HL-60 (cell line): ENCODE data around the gene ZNF443.
"Not testable (repeated sequence)": the region's sequence is repeated elsewhere in the genome, so short reads cannot be mapped to it uniquely, and the experiment has no call there.

Source experiments
- GABPA ChIP-seq: IDR thresholded peaks from 2 replicates; pipeline ENCODE4 v1.6.1; 2012; ENCODE audit warnings: low read depth
- POLR2AphosphoS5 ChIP-seq: IDR thresholded peaks from 2 replicates; pipeline ENCODE4 v1.6.1; 2012; ENCODE audit warnings: low read depth
- TF ChIP-seq, protein P1 (sequence below): IDR thresholded peaks from one replicate; pipeline ENCODE4 v1.5.1; 2011; ENCODE audit warnings: low read length, control low read depth, inconsistent platforms; ENCODE audit not compliant: insufficient read depth
- TF ChIP-seq, protein P2 (sequence below): IDR thresholded peaks from 2 replicates; pipeline ENCODE4 v1.6.1; 2012; ENCODE audit warnings: low read depth; ENCODE audit not compliant: insufficient replicate concordance

DNA sequence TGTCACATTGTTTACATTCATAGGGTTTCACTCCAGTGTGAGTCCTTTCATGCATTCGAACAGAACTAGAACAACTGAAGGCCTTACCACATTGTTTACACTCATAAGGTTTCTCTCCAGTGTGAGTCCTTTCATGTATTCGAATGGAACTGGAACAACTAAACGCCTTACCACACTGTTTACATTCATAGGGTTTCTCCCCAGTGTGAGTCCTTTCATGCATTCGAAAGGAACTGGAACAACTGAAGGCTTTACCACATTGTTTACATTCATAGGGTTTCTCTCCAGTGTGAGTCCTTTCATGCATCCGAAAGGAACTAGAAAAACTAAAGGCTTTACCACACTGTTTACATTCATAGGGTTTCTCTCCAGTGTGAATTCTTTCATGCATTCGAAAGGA lies 23.3 kb upstream of the ZNF443 start:
- TF ChIP-seq, protein P1, sequence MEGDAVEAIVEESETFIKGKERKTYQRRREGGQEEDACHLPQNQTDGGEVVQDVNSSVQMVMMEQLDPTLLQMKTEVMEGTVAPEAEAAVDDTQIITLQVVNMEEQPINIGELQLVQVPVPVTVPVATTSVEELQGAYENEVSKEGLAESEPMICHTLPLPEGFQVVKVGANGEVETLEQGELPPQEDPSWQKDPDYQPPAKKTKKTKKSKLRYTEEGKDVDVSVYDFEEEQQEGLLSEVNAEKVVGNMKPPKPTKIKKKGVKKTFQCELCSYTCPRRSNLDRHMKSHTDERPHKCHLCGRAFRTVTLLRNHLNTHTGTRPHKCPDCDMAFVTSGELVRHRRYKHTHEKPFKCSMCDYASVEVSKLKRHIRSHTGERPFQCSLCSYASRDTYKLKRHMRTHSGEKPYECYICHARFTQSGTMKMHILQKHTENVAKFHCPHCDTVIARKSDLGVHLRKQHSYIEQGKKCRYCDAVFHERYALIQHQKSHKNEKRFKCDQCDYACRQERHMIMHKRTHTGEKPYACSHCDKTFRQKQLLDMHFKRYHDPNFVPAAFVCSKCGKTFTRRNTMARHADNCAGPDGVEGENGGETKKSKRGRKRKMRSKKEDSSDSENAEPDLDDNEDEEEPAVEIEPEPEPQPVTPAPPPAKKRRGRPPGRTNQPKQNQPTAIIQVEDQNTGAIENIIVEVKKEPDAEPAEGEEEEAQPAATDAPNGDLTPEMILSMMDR, result not testable (repeated sequence)
- not testable (repeated sequence) for TF ChIP-seq POLR2AphosphoS5, GABPA
- TF ChIP-seq, protein P2, sequence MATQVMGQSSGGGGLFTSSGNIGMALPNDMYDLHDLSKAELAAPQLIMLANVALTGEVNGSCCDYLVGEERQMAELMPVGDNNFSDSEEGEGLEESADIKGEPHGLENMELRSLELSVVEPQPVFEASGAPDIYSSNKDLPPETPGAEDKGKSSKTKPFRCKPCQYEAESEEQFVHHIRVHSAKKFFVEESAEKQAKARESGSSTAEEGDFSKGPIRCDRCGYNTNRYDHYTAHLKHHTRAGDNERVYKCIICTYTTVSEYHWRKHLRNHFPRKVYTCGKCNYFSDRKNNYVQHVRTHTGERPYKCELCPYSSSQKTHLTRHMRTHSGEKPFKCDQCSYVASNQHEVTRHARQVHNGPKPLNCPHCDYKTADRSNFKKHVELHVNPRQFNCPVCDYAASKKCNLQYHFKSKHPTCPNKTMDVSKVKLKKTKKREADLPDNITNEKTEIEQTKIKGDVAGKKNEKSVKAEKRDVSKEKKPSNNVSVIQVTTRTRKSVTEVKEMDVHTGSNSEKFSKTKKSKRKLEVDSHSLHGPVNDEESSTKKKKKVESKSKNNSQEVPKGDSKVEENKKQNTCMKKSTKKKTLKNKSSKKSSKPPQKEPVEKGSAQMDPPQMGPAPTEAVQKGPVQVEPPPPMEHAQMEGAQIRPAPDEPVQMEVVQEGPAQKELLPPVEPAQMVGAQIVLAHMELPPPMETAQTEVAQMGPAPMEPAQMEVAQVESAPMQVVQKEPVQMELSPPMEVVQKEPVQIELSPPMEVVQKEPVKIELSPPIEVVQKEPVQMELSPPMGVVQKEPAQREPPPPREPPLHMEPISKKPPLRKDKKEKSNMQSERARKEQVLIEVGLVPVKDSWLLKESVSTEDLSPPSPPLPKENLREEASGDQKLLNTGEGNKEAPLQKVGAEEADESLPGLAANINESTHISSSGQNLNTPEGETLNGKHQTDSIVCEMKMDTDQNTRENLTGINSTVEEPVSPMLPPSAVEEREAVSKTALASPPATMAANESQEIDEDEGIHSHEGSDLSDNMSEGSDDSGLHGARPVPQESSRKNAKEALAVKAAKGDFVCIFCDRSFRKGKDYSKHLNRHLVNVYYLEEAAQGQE, result not testable (repeated sequence)
